Measurements from ENCODE around the gene C11orf65.
"Not testable (repeated sequence)": the region's sequence is repeated elsewhere in the genome, so short reads cannot be mapped to it uniquely, and the experiment has no call there.

- peak; percentile 36 to 50 (median 43); a peak in 5 of 6 replicates for TF ChIP-seq CTCF (IDR thresholded peaks at IDR 0.05 in 2 of 3, conservative IDR thresholded peaks at IDR 0.05 in 1 of 3; ENCODE audit: borderline replicate concordance in 1 of 3, insufficient read depth in 1 of 3, low read depth in 2 of 3, low read length in 2 of 3)
- not testable (repeated sequence) for TF ChIP-seq SIN3A, EGR1 (IDR thresholded peaks at IDR 0.05; ENCODE audit: low read depth)
Measured at GRCh38 chr11:108417551-108417950, 49.8 kb downstream of the C11orf65 start.

All from HCT116 (cell line).